GM10266 (cell line): ENCODE measurements around the gene TDRKH.
A peak's percentile ranks its signal among the peaks of the same experiment; 100 is the strongest.

Experiments
- DNase-seq: peaks from one replicate; pipeline ENCODE4 v3.0.0; 2012; ENCODE audit errors: extremely low spot score
- CTCF ChIP-seq: IDR thresholded peaks from 2 replicates; pipeline ENCODE4 v1.5.1; 2012; ENCODE audit warnings: mild to moderate bottlenecking, low read depth; ENCODE audit not compliant: control insufficient read depth, insufficient read depth; ENCODE audit errors: missing control alignments

The TDRKH gene

GRCh38 chr1:151763990-151764389 lies 26.3 kb downstream of the TDRKH start:
- no peak for DNase-seq
- TF ChIP-seq CTCF, result no peak

GRCh38 chr1:151762941-151763921 lies 27.1 kb downstream of the TDRKH start, which contains the start of gene MRPL9:
Gene MRPL9 (minus strand): TSS chr1:151763496. CDS start chr1:151763479, 17 bp downstream.
- peak; percentile 92 for DNase-seq
- TF ChIP-seq CTCF, result no peak

GRCh38 chr1:151760597-151761385 lies 29.5 kb downstream of the TDRKH start:
- DNase-seq, result no peak
- no peak for TF ChIP-seq CTCF

- DNase-seq, result no peak
- TF ChIP-seq CTCF, result no peak
Observed at GRCh38 chr1:151759241-151759640, 31.1 kb downstream of the TDRKH start.

GRCh38 chr1:151756291-151756690 lies 34.0 kb downstream of the TDRKH start:
- no peak for TF ChIP-seq CTCF
- DNase-seq, result no peak

GRCh38 chr1:151741516-151741915 lies 48.8 kb downstream of the TDRKH start:
- no peak for TF ChIP-seq CTCF
- no peak for DNase-seq
